Tongue (tissue), 2 donors: Measurements from ENCODE around the gene ZMIZ1. TPM values are rescaled to one million over a fixed set of nuclear protein-coding genes. Genes with fewer than 3 reads are reported as not detected.

ENCODE experiments used
- DNase-seq: peaks from one replicate; pipeline ENCODE4 v3.0.0-alpha.2; 2015
- total RNA-seq: library from RNA; depleted of rRNA; stranded (reverse); fragments of >200 nt; gene quantifications from one replicate; pipeline ENCODE4 v1.2.3, GENCODE V29; 2014

Gene ZMIZ1
- total RNA-seq, 1 donor from 2014 or later: 31.6 TPM

GRCh38 chr10:79207726-79208125 lies 139.0 kb downstream of the ZMIZ1 start:
- DNase-seq: no peak

- DNase-seq: no peak
These were observed 139.7 kb downstream of the ZMIZ1 start for GRCh38 chr10:79208251-79208983.

- DNase-seq: no peak
These were observed 140.6 kb downstream of the ZMIZ1 start for GRCh38 chr10:79209340-79209739.

DNA sequence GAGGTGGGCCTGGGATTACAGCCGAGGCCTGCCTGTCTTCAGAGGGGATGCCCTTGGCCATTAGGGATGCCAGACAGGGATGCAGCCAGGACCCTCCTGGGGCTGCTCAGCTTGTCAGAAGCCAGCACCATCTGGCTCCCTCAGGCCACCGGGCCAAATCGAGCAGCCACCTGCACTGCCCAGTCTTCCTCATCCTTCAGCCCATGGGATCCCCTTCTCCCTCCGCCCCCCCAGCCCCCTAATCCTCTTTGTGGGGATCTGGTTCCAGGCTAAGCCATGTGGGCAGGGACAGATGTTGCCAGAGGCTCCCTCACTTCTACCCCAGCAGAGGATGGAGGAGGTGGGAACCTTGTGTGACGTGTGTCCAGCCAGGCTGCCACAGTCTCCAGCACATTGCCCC lies 141.1 kb downstream of the ZMIZ1 start:
- no peak for DNase-seq

GRCh38 chr10:79210672-79211071 lies 141.9 kb downstream of the ZMIZ1 start:
- DNase-seq: no peak

GRCh38 chr10:79211616-79212015 lies 142.8 kb downstream of the ZMIZ1 start:
- no peak for DNase-seq

GRCh38 chr10:79215531-79215930 lies 146.8 kb downstream of the ZMIZ1 start:
- DNase-seq: no peak

DNA sequence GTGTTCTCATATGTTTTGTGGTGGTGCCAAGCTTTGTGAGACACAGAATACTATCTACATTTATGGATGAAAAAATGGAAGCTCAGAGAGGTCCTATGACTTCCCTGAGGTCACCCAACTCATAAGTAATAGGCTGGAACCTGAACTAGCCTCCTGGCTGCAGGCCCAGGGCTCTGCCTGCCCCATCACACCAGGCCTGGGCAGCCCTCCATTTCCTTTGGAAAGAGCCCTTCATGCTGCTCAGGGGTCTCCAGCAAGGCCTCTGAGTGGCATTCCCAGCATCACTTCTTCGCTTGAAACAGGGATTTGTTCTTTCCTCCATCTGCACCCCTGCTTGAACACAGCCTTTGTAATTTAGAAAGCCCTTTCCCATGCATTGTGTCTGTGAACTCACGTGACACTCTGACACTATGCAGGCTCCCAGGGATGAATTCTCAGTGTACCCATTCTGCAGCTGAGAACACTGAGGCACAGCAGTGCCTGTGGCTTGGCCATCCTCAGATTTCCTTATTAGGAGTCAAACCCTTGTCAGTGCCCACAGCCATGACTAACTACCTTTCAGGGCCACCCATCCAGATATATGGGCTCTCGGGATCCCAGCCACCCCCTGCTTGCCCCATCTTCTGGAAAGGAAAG lies 150.7 kb downstream of the ZMIZ1 start:
- DNase-seq: no peak

- peak; percentile 61 for DNase-seq
These were observed 151.5 kb downstream of the ZMIZ1 start for GRCh38 chr10:79220307-79220706.

GRCh38 chr10:79221110-79222051 lies 152.6 kb downstream of the ZMIZ1 start:
- peak; percentile 96 for DNase-seq

DNA sequence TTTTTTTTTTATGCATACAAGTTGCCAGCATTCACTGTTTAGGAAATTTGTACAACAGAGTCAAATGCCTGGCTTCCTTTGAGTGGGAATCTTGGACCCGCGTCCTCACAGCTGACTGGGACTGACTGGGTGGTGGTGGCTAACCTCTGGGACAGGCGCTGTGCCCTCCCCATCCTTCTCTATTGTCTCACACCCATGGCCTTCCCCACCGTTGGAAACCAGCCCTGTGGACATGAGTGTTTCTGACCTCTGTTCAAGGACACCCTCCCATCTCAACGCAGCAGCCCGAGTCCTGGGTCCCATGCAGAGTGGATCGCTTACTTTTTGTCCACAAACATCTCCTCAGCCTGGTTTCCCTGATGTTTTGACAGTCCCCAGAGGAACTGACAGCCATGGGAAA lies 153.4 kb downstream of the ZMIZ1 start:
- no peak for DNase-seq

DNA sequence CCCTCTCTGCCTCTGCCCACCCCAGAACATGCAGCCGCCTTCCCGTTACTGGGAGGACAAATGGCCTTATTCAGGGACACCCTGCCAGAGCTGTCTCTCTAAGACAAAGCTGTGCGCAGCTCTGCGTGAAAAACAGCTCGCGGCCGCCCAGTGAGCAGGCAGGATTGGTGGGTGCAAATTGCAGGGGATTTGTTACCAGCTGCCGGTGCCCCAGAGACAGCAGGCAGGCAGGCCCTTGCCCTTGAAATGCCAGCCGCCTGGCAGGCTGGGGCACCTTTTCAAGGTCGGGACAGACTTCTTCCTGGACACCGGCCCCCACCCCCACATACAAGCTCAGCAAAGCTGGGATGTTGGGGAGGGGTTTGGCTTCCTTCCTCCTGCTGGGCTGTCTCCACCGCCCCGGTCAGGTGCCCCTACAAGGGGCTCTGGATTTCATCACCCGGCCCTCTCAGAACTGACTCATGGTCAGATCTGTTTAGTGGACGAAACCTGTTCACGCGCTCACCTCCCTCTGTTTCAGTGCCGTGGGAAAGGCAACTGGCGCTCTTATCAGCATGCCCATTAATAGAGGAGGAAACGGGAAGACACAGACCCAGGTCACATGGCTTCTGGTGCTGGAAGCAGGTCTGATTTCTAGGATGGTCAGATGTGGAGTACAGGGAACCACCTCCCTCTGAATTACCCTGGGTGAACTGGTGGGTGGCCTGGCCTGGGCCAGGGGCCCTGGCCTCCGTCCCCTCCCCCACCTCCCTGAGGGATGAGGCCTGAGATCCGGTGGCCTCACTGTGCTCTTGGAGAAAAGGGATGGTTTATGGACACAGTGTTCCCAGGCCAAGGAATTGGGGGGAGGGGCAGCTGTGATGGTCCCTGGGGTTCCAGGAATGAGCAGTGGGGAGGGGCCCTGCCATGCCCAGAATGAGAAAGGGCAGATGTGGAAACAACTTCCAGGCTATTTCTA lies 154.6 kb downstream of the ZMIZ1 start:
- DNase-seq: peak; percentile 65

GRCh38 chr10:79224263-79224949 lies 155.6 kb downstream of the ZMIZ1 start:
- DNase-seq: no peak

GRCh38 chr10:79224992-79225391 lies 156.2 kb downstream of the ZMIZ1 start:
- DNase-seq: no peak

DNA sequence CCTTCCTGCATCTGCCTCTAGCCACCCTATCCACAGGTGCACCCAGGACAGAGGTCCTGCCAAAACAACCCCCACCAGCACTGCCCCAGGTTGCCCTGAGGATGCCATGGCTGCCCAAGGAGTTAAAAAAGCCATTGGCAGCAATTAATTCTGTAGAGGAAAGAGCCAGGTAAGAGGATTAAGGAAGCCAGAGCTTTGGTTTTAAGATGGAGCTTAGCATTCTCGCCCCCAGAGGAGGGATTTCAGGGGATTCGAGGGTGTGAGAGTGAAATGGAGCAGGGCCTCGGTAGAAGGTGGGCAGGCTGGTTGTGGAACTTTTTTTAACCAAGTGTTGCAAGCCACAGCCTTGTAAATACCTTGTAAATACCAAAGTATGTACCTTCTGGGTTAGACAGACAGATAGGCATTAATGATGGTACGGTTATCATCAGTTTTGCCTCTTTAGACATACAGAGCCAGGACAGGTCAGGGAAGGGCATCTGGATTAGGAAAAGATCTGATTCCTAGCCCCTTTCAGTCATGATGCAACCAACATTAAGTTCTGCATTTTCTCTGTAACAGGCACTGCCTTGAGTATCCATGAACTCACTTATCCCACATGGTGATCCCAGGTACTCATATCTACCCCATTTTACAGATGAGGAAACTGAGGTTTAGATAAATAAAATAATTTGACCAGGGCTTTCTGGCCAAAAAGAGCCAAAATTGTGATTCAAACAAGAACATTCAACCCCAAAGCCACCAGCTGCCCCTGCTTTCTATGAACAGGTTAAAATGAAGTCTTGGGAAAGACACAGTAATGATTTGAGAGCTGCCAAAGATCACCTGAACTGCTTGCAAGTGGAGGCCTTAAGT lies 157.9 kb downstream of the ZMIZ1 start:
- DNase-seq: no peak

DNA sequence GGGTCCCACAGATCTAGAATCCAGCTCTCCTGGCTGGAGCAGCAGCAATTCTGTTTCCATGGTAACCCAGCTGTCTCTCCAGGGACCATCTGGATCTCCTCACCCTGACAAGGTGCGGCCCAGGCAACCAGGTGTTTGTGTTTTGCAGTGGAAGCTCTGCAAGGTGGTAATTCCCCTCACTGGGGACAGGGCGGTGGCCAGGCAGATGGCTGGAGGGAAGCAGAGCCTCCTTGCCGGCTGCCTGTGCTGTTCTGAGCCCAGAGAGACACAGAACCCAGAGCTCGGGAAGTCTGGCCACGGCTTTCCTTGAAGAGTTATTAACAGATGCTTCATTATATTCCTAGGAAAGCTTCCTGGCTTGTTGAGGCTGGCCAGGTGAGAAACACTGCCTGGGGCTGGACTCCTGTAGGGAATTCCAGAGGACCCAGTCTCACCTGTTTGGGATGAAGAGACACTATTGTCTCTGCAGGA lies 160.3 kb downstream of the ZMIZ1 start:
- peak; percentile 86 for DNase-seq

GRCh38 chr10:79229830-79230327 lies 161.1 kb downstream of the ZMIZ1 start:
- DNase-seq: no peak

DNA sequence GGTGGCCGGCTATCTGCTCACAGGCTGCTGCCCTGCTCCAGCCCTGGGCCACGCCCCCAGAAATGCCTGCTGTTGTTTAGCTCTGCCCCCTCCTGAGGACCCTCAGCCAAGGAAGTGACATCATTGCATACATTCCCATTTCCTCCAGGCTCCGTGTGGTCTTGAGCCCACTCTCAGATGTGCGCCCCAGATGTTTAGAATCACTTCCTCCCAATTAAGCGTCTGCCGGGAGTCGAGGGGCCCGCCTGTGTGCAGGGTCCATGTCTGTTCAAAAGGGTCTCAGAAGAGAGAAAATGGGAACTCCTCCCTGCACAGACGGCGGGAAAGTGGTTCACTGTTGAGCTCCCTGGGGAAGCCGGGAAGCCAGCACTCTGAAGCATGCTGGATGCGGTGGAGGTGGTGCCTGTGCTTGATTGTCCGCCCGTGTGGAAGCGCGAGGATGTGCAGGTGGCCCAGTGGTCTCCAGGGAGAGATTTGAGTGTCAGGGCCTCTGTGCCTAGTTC lies 161.6 kb downstream of the ZMIZ1 start:
- DNase-seq: peak; percentile 94

- DNase-seq: no peak
These were observed 162.1 kb downstream of the ZMIZ1 start for GRCh38 chr10:79230850-79231249.

DNA sequence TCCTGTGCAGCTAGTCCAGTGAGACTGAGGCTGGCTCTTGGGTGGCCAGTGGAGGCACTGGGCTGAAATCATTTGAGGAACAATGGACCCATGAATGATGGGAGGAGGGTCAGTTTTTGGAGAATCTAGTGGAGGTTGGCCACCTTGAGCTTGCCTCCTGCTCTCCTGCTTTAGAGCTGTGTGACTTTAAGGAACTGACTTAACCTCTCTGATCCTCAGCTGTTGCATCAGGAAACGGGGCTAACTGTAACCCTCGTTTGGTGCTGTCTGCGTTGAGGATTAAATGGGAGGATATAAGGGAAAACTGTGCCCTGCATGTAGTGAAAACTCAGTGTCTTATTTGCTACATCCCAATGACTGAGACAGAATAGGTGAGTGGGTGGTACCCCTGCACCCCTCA lies 163.1 kb downstream of the ZMIZ1 start:
- no peak for DNase-seq
